NOMO-1 treated with DMSO at 0.1 percent for 48 hours (cell line): ENCODE measurements around the gene KRAS.

ENCODE experiments used
- DNase-seq: peaks from one replicate; lab custom pipeline; 2025; ENCODE audit not compliant: unreplicated experiment; lab: John Stamatoyannopoulos, UW

KRAS gene

GRCh38 chr12:25256826-25257225, 6.1 kb upstream of the KRAS start:
- no peak for DNase-seq

GRCh38 chr12:25256005-25256404, 5.3 kb upstream of the KRAS start:
- DNase-seq, result no peak

DNA sequence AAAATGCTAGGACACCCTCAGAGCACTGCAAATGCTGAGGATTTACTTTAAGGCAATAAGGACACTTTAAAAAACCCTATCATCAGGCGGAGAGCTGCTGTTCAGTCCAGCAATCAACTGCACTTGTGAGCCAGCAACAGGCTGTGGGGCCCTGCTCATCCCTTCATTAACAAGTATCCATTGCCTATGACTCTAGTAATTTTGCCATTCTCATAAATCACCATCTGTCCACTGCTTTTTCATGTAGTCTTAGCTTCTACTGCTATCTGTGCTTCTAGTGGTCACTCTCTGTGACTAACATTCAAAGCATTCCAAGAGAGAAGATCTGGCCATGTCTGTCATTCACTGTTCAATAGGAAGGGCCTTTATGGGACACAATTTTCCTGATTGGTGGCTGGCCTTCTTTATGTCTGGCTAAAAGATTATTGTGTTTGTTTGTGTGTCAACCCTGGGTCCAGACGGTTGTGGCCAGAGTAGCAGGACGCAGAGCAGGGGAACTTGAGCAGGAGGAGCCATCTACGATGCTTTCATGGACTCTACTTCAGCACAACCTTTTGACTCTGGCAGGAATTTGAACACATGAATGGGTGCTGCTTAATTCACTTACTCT, 3.6 kb upstream of the KRAS start:
- DNase-seq, result no peak

DNA sequence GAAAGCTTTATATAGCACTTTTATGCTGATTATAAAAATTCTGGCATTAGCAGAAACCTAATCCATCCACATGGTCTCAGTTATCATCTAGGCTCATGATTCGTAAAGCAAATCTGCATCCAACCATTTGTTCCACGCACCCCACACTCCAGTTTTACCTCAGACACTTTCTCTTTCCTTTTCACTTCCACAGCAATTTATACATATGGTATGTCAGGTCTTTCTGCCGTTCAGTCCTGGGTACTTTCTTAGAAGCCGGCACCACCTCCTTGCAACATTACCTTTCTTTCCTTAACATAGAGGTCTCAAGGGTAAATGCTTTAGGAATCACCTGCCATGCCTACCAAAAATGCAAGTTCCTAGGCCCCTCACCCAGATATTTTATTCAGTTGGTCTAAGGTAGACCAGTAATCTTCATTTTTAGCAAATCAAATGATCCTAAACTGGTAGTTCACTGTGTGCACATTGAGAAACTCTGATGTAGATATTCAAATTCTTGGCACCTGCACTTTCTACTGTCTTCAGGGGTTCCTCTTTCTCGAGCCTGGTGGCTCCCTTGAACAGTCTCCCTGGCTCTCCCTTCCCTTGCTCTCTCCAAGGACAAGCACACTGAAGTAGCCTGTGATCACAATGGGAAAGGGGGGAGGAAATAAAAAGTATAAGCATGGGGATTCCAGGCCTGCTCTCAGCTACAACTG, 2.8 kb upstream of the KRAS start:
- DNase-seq, result no peak

- DNase-seq, result no peak
Measured at GRCh38 chr12:25252946-25253345, 2.2 kb upstream of the KRAS start.

GRCh38 chr12:25251769-25252168, 1.0 kb upstream of the KRAS start:
- DNase-seq, result no peak

GRCh38 chr12:25249931-25250738, 594 bp downstream of the KRAS start:
- peak; percentile 35 for DNase-seq

DNA sequence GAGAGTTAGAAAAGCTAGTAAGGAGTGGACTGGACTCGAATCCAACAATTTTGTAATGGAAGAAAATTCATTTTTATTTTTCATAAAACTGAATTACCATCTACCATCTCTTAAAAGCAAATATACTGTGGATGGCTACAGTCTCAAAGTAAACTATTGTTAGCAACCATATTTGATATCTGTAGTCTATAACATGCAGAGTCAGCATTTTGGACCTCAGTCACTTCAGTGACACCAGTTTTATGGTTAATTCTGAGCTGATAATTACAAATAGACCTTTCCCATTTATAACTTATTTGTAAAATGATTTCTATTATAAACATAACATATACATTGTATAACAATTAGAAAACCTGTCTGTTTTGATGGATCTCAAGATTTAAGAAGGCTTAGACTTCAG, 2.0 kb downstream of the KRAS start:
- no peak for DNase-seq

DNA sequence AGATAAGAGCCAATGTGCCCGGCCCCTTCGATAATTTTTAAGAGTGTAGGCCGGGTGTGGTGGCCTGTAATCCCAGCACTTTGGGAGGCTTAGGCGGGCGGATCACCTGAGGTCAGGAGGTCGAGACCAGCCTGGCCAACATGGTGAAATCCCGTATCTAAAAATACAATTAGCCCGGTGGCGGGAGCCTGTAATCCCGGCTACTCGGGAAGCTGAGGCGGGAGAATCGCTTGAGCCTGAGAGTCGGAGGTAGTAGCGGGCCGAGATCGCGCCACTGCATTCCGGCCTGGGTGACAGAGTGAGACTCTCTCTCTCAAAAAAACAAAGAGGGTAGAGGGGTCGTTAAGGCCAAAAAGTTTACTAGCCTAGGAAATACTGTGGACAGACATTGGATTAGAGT, 2.6 kb downstream of the KRAS start:
- DNase-seq, result no peak

GRCh38 chr12:25245491-25245890, 5.2 kb downstream of the KRAS start:
- DNase-seq, result no peak

GRCh38 chr12:25243680-25243990, 7.1 kb downstream of the KRAS start:
- DNase-seq, result no peak

DNA sequence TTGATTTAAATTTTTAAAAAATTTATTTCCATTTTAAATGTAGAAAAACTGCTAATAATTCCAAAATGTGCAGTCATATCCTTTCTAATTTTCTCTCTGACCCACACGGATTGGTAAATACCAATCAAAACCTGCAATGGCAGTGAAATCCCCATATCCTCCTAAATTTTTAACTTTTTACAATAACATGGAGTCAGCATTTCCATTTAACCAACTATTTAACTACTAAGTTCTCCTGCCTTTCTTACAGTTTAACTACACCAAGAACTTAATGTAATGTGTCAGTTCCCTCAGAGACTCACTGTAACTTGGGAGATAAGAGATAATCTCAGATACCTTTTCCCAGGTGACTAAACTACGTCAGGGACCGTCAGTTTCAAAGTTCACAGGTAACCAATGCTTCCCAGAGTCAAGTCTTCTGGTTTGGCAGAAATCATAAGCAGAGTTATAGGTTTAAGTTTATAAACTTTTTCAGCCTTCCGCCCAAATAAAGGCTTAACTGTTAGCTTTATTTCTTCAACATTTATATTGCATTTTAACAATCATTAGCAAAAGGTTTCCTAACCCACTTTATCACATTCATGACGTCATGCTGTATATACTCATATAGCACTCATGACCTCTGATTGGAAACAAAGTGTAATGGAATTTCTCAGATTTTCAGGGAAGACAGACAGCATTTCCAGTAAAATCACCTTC, 7.6 kb downstream of the KRAS start:
- no peak for DNase-seq

DNA sequence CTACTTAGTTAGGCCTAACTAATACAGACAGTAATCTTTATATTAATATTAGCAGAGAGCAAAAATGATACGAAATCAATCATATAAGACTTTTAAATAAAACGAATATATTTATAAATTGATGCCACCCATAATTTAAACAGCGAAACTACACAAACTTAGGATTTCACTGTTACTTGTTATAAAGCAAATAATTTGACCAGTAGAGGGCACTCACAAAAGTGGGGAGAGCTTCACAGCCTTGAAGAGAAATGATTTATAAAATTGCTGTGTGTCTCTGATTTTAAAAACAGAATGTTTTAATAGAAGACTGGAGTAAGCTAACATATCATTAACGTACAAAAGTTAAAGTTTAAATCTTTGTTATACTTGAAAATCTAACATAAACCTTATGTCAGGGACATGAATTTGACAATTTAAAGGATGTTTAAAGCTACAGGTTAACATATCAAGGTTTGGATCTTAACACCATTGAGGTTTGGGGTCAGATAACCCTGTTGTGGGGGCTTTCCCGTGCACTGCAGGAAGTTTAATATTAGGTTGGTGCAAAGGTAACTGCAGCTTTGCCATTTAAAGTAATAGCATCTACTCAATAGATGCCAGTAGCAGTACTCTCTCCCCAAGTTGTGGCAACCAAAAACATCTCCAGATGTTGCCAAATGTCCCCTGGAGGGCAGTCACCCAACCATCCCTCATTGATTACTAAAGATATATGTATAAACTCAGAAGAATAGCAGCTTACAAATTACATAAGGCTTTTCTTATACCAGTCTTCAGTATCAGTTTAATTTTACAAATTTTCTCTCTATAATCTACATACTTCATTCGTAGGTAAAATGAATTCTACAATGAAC, 9.3 kb downstream of the KRAS start:
- peak; percentile 34 for DNase-seq

DNA sequence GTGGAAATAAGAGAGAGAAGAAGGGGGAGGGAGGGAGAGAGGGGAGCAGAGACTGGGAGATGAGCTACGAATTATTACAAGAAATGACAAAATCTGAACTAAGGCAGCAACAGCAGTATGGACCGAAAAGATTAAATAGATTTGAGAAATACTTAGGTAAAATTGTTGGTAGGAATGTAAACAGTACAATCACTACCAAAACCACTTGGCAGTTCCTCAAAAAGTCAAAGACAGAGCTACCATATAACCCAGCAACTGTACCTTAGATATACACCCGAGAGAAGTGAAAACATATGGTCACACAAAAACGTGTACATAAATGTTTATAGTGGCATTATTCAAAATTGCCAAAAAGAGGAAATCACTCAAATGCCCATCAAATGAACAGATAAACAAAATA, 14.1 kb downstream of the KRAS start:
- no peak for DNase-seq

DNA sequence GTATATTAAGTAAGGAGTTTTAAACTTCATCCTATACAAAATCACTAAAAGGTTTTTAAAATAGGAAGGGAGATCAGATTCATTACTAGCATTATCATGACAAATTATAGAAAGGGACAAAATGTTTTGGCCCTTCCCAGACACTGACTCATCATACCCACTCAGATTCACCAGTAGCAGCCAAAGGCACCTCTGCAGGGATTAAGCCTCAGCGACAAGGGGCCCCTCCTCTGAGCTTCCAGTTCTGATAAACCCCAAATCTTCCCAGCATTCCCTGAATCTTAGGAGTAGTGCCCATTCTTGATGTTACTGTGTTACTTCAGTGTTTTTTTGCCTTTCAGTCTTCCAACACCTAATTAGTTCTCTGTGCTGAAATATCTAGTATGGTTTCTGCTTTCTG, 14.5 kb downstream of the KRAS start:
- DNase-seq, result no peak

DNA sequence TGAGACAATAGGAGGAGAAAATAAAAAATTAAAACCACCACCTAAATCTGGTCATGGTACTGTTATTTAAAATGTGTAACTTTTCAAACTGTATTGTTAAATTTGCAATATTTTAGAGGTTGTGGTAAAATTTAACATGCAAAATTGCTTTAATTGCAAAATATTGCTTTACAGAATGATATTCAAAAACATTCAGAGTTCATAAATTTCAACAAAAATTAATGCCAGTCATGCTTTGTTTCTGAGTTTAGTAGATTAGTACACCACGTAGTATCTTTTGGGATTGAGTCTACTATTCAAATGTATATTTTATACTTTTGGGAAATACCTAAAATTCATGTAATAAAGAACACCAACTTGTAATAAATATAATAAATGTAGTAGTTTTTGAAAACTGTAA, 37.4 kb downstream of the KRAS start:
- DNase-seq, result no peak

- no peak for DNase-seq
Measured at GRCh38 chr12:25208554-25208953, 42.2 kb downstream of the KRAS start.

GRCh38 chr12:25207846-25208245, 42.9 kb downstream of the KRAS start:
- DNase-seq, result no peak

- no peak for DNase-seq
Measured at GRCh38 chr12:25207411-25207810, 43.3 kb downstream of the KRAS start.

DNA sequence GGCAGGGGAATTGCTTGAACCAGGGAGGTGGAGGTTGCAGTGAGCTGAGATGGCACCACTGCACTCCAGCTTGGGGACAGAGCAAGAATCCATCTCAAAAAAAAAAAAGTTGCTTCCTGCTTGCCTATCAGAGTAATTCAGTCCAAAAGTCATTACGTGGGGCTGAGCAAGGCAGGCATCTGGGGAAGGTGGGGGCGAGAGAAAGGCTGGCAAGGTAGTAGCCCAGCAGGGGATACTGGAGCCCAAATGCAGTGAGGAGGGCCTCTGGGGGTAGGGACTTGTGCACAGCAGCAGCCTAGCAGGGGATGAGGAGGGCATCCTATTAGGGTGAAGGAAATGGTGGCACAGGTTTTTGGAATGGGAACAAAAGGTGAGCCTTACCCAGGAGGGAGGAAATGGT, 48.6 kb downstream of the KRAS start:
- DNase-seq, result no peak

- no peak for DNase-seq
Measured at GRCh38 chr12:25200703-25201102, 50.0 kb downstream of the KRAS start.
